A549 (cell line): ENCODE measurements around the gene KCNA10. TPM values are rescaled to one million over a fixed set of nuclear protein-coding genes. Genes with fewer than 3 reads are reported as not detected.

Source experiments
- ATAC-seq, 2 experiments: fragments of 200-7000 bp in 1 of 2; fragments of >200 bp in 1 of 2; cut with Nextera tagmentation in 1 of 2; cut with Tn5 transposase in 1 of 2; 3 replicates each; pipeline versions ENCODE4 v1.8.0 to v1.9.1; 2018 to 2020; ENCODE audit warnings: mild to moderate bottlenecking in 1 of 2, moderate library complexity in 1 of 2
- CTCF ChIA-PET: fragments of 300-600 bp; sonication (Branson Sonifier 250); formaldehyde crosslinking; extraction: SDS; loops from one replicate; lab custom pipeline; 2021; ENCODE audit warnings: antibody characterized with exemption, inconsistent platforms; lab: Yijun Ruan, JAX
- POLR2A ChIA-PET: fragments of 350-600 bp; formaldehyde crosslinking; extraction: SDS; loops from one replicate; lab custom pipeline; 2021; ENCODE audit warnings: antibody characterized with exemption, inconsistent platforms; lab: Yijun Ruan, JAX
- DNase-seq, 2 experiments: peaks; one replicate each; pipeline versions ENCODE4 v3.0.0 to v3.0.0-alpha.2; 2011 to 2016; ENCODE audit warnings: low read depth in 1 of 2, low spot score in 1 of 2
- FAIRE-seq: peaks from 2 replicates; lab custom pipeline; 2011; peaks lifted over from hg19 to GRCh38; lab: Jason Lieb, UNC
- H3K27ac ChIP-seq, 2 experiments: fragments of >200 bp; sonication (Bioruptor Twin); formaldehyde crosslinking; 3 replicates each; pipeline ENCODE4 v1.5.1; 2016 to 2017
- H3K4me1 ChIP-seq: fragments of >200 bp; sonication (Bioruptor Twin); formaldehyde crosslinking; 3 replicates; pipeline ENCODE4 v1.6.1; 2016
- H3K4me2 ChIP-seq: fragments of >200 bp; sonication (Bioruptor Twin); formaldehyde crosslinking; 3 replicates; pipeline ENCODE4 v1.6.1; 2016
- H3K4me3 ChIP-seq: fragments of >200 bp; sonication (Bioruptor Twin); formaldehyde crosslinking; 3 replicates; pipeline ENCODE4 v1.5.1; 2016
- H3K9me3 ChIP-seq: fragments of >200 bp; sonication (Bioruptor Twin); formaldehyde crosslinking; 3 replicates; pipeline ENCODE4 v1.6.1; 2016
- BHLHE40 ChIP-seq: IDR thresholded peaks from 2 replicates; pipeline ENCODE4 v1.6.1; 2012; ENCODE audit warnings: low read depth, low read length, inconsistent platforms
- CBX2 ChIP-seq: fragments of 200-600 bp; sonication (generic); IDR thresholded peaks from 2 replicates; pipeline ENCODE4 v1.6.1; 2016; ENCODE audit warnings: low read depth, mild to moderate bottlenecking, borderline replicate concordance
- CBX8 ChIP-seq: fragments of 200-600 bp; sonication (generic); IDR thresholded peaks from 2 replicates; pipeline ENCODE4 v1.6.1; 2016
- CHD2 ChIP-seq: fragments of 150-350 bp; IDR thresholded peaks from 2 replicates; pipeline ENCODE4 v1.6.1; 2014; ENCODE audit warnings: low read length; ENCODE audit not compliant: partially characterized antibody
- ESRRA ChIP-seq: fragments of 150-350 bp; IDR thresholded peaks from 2 replicates; pipeline ENCODE4 v1.6.1; 2014; ENCODE audit warnings: mild to moderate bottlenecking, low read length, borderline replicate concordance
- FOSB ChIP-seq: fragments of 250-450 bp; sonication (Bioruptor Pico); IDR thresholded peaks from 2 replicates; pipeline ENCODE4 v1.5.0; 2020; ENCODE audit warnings: mild to moderate bottlenecking, moderate library complexity
- FOXS1 ChIP-seq: fragments of 250-450 bp; sonication (Bioruptor Pico); IDR thresholded peaks from 2 replicates; pipeline ENCODE4 v1.5.0; 2020; ENCODE audit warnings: mild to moderate bottlenecking, moderate library complexity
- GATA3 ChIP-seq: IDR thresholded peaks from 2 replicates; pipeline ENCODE4 v1.6.1; 2012; ENCODE audit warnings: borderline replicate concordance
- HEYL ChIP-seq: fragments of 250-450 bp; sonication (Bioruptor Pico); IDR thresholded peaks from 2 replicates; pipeline ENCODE4 v1.8.0; 2021; ENCODE audit warnings: mild to moderate bottlenecking, moderate library complexity
- HOXA7 ChIP-seq: fragments of 250-450 bp; sonication (Bioruptor Pico); IDR thresholded peaks from 2 replicates; pipeline ENCODE4 v1.5.0; 2020; ENCODE audit warnings: mild to moderate bottlenecking, moderate library complexity
- HOXB5 ChIP-seq: fragments of 250-450 bp; sonication (Bioruptor Pico); IDR thresholded peaks from 2 replicates; pipeline ENCODE4 v1.5.0; 2020; ENCODE audit warnings: mild to moderate bottlenecking, moderate library complexity
- JUN ChIP-seq, 2 experiments: fragments of >200 bp; sonication (Bioruptor Twin); formaldehyde crosslinking; IDR thresholded peaks; 2 replicates in 1 of 2; 3 replicates in 1 of 2; pipeline ENCODE4 v1.6.1; 2016 to 2017
- KDM5A ChIP-seq: fragments of 200-600 bp; sonication (generic); IDR thresholded peaks from 2 replicates; pipeline ENCODE4 v1.6.1; 2016; ENCODE audit warnings: antibody characterized with exemption, mild to moderate bottlenecking
- NPAS2 ChIP-seq: fragments of 250-450 bp; sonication (Bioruptor Pico); IDR thresholded peaks from 2 replicates; pipeline ENCODE4 v1.8.0; 2022; ENCODE audit warnings: mild to moderate bottlenecking, moderate library complexity, borderline replicate concordance
- NR3C1 ChIP-seq: fragments of >200 bp; sonication (Bioruptor Twin); formaldehyde crosslinking; IDR thresholded peaks from 3 replicates; pipeline ENCODE4 v1.6.1; 2017
- RARB ChIP-seq: fragments of 250-450 bp; sonication (Bioruptor Pico); IDR thresholded peaks from 2 replicates; pipeline ENCODE4 v1.8.0; 2021; ENCODE audit warnings: mild to moderate bottlenecking, moderate library complexity
- RCOR1 ChIP-seq: fragments of 150-350 bp; IDR thresholded peaks from 2 replicates; pipeline ENCODE4 v1.6.1; 2014; ENCODE audit warnings: antibody characterized with exemption, low read length, low read depth
- RNF2 ChIP-seq: fragments of 200-600 bp; sonication (generic); IDR thresholded peaks from 2 replicates; pipeline ENCODE4 v1.6.1; 2016; ENCODE audit warnings: low read depth, mild to moderate bottlenecking, antibody characterized with exemption, moderate library complexity, borderline replicate concordance
- SMC3 ChIP-seq: fragments of >200 bp; sonication (Bioruptor Twin); formaldehyde crosslinking; IDR thresholded peaks from 3 replicates; pipeline ENCODE4 v1.6.1; 2018; ENCODE audit warnings: inconsistent platforms
- SREBF2 ChIP-seq: fragments of 450-650 bp; IDR thresholded peaks from 2 replicates; pipeline ENCODE4 v1.6.1; 2014; ENCODE audit warnings: mild to moderate bottlenecking, moderate library complexity
- WGBS: methylation state at CpG from one replicate; pipeline ENCODE4 v1.1.6; 2017; ENCODE audit errors: missing lambda C conversion rate; 5-methylcytosine and 5-hydroxymethylcytosine counted together
- polyA plus RNA-seq, 4 experiments: library from polyadenylated mRNA; depleted of rRNA in 3 of 4; stranded (reverse); fragments of >200 nt; fragmentation: RNase III in 1 of 4; extraction: RNeasy Plus Mini Kit Qiagen cat#74134 plus additional on column Dnase treatment in 1 of 4; gene quantifications; 2 replicates in 3 of 4; 3 replicates in 1 of 4; pipeline ENCODE4 v1.2.3, GENCODE V29; 2011 to 2017
- TF ChIP-seq, protein P1 (sequence below): IDR thresholded peaks from 2 replicates; pipeline ENCODE4 v1.6.1; 2012; ENCODE audit warnings: low read depth, borderline replicate concordance
- TF ChIP-seq, protein P2 (sequence below): fragments of 250-450 bp; sonication (Bioruptor Pico); IDR thresholded peaks from 2 replicates; pipeline ENCODE4 v1.5.0; 2021; ENCODE audit warnings: mild to moderate bottlenecking, moderate library complexity, borderline replicate concordance
- TF ChIP-seq, protein P3 (sequence below): fragments of 250-450 bp; sonication (Bioruptor Pico); IDR thresholded peaks from 2 replicates; pipeline ENCODE4 v1.5.0; 2020; ENCODE audit warnings: low read depth, mild to moderate bottlenecking, moderate library complexity
- TF ChIP-seq, protein P4 (sequence below): IDR thresholded peaks from 2 replicates; pipeline ENCODE4 v1.6.1; 2012
- TF ChIP-seq, protein P5 (sequence below): fragments of >200 bp; sonication (Bioruptor Twin); formaldehyde crosslinking; IDR thresholded peaks from 3 replicates; pipeline ENCODE4 v1.6.1; 2016
- TF ChIP-seq, protein P6 (sequence below): fragments of >200 bp; sonication (Bioruptor Twin); formaldehyde crosslinking; IDR thresholded peaks from 3 replicates; pipeline ENCODE4 v1.5.1; 2016
- TF ChIP-seq, protein P7 (sequence below): fragments of 450-650 bp; IDR thresholded peaks from 2 replicates; pipeline ENCODE4 v1.6.1; 2014; ENCODE audit warnings: antibody characterized with exemption

The KCNA10 gene
- polyA plus RNA-seq, 2 of the 4 experiments (the other 2 are of a cell fraction): not detected

DNA sequence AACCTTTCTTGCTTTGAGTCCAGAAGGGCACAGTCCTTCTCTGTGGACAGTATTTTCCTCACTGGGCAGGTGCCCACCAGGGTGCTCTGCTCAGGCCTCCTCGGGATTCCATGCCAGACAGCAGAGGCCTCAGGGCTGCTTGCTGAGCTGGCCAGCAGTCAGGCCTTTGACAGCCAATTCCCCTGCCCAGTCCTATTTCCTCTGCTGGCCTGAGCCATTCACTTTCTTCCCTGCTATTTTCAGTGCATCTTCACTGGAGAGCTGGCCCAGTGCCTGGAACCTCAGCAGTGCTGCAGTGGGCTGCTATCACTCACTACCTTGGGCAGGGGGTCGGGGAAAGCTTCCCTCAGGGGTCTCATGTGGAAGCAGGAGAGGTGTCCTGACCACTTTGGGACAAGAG is 33.2 kb downstream of the KCNA10 start:
- ChIA-PET CTCF (interaction anchor here (0.5 to 2.0 kb wide), 6 partner anchors 11 to 277 kb away, joined by 3 to 20 read pairs (median 4); no protein-coding TSS in a partner anchor), POLR2A (no interaction called here)
- Histone ChIP-seq H3K4me2 (no peak overlapping the region), H3K4me3 (no peak overlapping the region), H3K27ac (no peak overlapping the region), H3K9me3 (no peaks in the 10 kb centered on the region), H3K4me1 (peaks cover 6% of the 10 kb centered on the region; the same call in 1 of the 3 replicates)
- DNase-seq (no peak), FAIRE-seq (no peak), ATAC-seq (no peak)
- TF ChIP-seq RCOR1: no peak
- TF ChIP-seq, protein P1, sequence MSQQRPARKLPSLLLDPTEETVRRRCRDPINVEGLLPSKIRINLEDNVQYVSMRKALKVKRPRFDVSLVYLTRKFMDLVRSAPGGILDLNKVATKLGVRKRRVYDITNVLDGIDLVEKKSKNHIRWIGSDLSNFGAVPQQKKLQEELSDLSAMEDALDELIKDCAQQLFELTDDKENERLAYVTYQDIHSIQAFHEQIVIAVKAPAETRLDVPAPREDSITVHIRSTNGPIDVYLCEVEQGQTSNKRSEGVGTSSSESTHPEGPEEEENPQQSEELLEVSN: no peak
- TF ChIP-seq CHD2: no peak
- TF ChIP-seq, protein P2, sequence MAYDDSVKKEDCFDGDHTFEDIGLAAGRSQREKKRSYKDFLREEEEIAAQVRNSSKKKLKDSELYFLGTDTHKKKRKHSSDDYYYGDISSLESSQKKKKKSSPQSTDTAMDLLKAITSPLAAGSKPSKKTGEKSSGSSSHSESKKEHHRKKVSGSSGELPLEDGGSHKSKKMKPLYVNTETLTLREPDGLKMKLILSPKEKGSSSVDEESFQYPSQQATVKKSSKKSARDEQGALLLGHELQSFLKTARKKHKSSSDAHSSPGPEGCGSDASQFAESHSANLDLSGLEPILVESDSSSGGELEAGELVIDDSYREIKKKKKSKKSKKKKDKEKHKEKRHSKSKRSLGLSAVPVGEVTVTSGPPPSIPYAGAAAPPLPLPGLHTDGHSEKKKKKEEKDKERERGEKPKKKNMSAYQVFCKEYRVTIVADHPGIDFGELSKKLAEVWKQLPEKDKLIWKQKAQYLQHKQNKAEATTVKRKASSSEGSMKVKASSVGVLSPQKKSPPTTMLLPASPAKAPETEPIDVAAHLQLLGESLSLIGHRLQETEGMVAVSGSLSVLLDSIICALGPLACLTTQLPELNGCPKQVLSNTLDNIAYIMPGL (CRISPR knock-in tag): no peak
- no peak for TF ChIP-seq RNF2
- TF ChIP-seq NR3C1: no peak
- no peak for TF ChIP-seq CBX8
- TF ChIP-seq, protein P3, sequence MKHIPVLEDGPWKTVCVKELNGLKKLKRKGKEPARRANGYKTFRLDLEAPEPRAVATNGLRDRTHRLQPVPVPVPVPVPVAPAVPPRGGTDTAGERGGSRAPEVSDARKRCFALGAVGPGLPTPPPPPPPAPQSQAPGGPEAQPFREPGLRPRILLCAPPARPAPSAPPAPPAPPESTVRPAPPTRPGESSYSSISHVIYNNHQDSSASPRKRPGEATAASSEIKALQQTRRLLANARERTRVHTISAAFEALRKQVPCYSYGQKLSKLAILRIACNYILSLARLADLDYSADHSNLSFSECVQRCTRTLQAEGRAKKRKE (CRISPR knock-in tag): no peak
- TF ChIP-seq FOXS1 (CRISPR knock-in tag): no peak
- TF ChIP-seq FOSB (CRISPR knock-in tag): no peak
- TF ChIP-seq NPAS2 (CRISPR knock-in tag): no peak
- TF ChIP-seq, protein P4, sequence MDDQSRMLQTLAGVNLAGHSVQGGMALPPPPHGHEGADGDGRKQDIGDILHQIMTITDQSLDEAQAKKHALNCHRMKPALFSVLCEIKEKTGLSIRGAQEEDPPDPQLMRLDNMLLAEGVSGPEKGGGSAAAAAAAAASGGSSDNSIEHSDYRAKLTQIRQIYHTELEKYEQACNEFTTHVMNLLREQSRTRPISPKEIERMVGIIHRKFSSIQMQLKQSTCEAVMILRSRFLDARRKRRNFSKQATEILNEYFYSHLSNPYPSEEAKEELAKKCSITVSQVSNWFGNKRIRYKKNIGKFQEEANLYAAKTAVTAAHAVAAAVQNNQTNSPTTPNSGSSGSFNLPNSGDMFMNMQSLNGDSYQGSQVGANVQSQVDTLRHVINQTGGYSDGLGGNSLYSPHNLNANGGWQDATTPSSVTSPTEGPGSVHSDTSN: no peak
- no peak for TF ChIP-seq BHLHE40
- no peak for TF ChIP-seq HOXA7 (CRISPR knock-in tag)
- no peak for TF ChIP-seq SREBF2
- no peak for TF ChIP-seq GATA3
- TF ChIP-seq KDM5A: no peak
- no peak for TF ChIP-seq CBX2
- no peak for TF ChIP-seq HEYL
- WGBS: 50% methylated on average over 1 of the region's 2 CpGs

DNA sequence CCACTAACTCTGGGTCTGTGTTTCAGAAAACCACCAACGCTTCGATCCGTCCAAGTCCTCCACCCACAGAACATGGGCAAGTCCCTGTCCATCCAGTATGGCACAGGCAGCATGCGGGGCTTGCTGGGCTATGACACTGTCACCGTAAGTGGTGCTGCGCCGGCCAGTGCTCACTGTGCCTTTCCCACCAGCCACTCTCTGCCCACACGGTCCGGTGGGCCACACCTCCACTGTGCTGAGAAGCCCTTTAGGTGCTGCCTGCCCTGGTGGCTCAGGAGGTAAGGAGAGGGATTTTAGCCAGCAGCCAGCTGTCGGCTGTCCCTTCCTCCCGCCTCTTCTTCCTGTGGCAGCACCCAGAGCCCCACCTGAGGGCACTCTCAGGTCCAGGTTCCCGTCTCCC is 34.2 kb downstream of the KCNA10 start:
- WGBS: 91% methylated on average over 12 of the region's 12 CpGs

More for the DNA sequence above, 34.2 kb downstream of the KCNA10 start:
- Histone ChIP-seq H3K4me3 (no peak overlapping the region), H3K27ac (no peak overlapping the region), H3K4me2 (no peak overlapping the region), H3K9me3 (no peaks in the 10 kb centered on the region), H3K4me1 (peaks cover 6% of the 10 kb centered on the region; the same call in 1 of the 3 replicates)
- POLR2A ChIA-PET: no interaction called here
- ATAC-seq: no peak
- no peak for FAIRE-seq
- CTCF ChIA-PET: interaction anchor here (0.8 to 2.0 kb wide), 7 partner anchors 12 to 276 kb away, joined by 3 to 20 read pairs (median 4); no protein-coding TSS in a partner anchor
- no peak for DNase-seq
- TF ChIP-seq SMC3 (no peak), NPAS2 (CRISPR knock-in tag) (no peak), RARB (CRISPR knock-in tag) (no peak), JUN (IDR thresholded peaks at IDR 0.05) (no peak), HOXB5 (CRISPR knock-in tag) (no peak), ESRRA (no peak)
- TF ChIP-seq, protein P1: no peak
- TF ChIP-seq, protein P5, sequence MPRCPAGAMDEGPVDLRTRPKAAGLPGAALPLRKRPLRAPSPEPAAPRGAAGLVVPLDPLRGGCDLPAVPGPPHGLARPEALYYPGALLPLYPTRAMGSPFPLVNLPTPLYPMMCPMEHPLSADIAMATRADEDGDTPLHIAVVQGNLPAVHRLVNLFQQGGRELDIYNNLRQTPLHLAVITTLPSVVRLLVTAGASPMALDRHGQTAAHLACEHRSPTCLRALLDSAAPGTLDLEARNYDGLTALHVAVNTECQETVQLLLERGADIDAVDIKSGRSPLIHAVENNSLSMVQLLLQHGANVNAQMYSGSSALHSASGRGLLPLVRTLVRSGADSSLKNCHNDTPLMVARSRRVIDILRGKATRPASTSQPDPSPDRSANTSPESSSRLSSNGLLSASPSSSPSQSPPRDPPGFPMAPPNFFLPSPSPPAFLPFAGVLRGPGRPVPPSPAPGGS: no peak
- TF ChIP-seq, protein P6, sequence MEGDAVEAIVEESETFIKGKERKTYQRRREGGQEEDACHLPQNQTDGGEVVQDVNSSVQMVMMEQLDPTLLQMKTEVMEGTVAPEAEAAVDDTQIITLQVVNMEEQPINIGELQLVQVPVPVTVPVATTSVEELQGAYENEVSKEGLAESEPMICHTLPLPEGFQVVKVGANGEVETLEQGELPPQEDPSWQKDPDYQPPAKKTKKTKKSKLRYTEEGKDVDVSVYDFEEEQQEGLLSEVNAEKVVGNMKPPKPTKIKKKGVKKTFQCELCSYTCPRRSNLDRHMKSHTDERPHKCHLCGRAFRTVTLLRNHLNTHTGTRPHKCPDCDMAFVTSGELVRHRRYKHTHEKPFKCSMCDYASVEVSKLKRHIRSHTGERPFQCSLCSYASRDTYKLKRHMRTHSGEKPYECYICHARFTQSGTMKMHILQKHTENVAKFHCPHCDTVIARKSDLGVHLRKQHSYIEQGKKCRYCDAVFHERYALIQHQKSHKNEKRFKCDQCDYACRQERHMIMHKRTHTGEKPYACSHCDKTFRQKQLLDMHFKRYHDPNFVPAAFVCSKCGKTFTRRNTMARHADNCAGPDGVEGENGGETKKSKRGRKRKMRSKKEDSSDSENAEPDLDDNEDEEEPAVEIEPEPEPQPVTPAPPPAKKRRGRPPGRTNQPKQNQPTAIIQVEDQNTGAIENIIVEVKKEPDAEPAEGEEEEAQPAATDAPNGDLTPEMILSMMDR: no peak
- TF ChIP-seq, protein P7, sequence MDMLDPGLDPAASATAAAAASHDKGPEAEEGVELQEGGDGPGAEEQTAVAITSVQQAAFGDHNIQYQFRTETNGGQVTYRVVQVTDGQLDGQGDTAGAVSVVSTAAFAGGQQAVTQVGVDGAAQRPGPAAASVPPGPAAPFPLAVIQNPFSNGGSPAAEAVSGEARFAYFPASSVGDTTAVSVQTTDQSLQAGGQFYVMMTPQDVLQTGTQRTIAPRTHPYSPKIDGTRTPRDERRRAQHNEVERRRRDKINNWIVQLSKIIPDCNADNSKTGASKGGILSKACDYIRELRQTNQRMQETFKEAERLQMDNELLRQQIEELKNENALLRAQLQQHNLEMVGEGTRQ: no peak
